HEK293 (cell line): ENCODE data around the gene PLP2.

ENCODE experiments used
- BCL11A ChIP-seq: fragments of 450-650 bp; formaldehyde crosslinking; IDR thresholded peaks from 2 replicates; pipeline ENCODE4 v1.5.1; 2016; ENCODE audit warnings: low read depth, missing biosample characterization, missing genetic modification characterization
- CTCF ChIP-seq: fragments of 450-650 bp; formaldehyde crosslinking; IDR thresholded peaks from 2 replicates; pipeline ENCODE4 v1.5.1; 2016; ENCODE audit warnings: missing biosample characterization, missing genetic modification characterization
- GLI4 ChIP-seq: fragments of 450-650 bp; formaldehyde crosslinking; IDR thresholded peaks from 2 replicates; pipeline ENCODE4 v1.5.1; 2016; ENCODE audit warnings: missing biosample characterization, missing genetic modification characterization
- KLF1 ChIP-seq: fragments of 450-650 bp; formaldehyde crosslinking; IDR thresholded peaks from 2 replicates; pipeline ENCODE4 v1.5.1; 2016; ENCODE audit warnings: missing biosample characterization, missing genetic modification characterization
- KLF8 ChIP-seq: fragments of 450-650 bp; formaldehyde crosslinking; IDR thresholded peaks from 2 replicates; pipeline ENCODE4 v1.5.1; 2016; ENCODE audit warnings: missing biosample characterization, missing genetic modification characterization
- OVOL3 ChIP-seq: fragments of 450-650 bp; formaldehyde crosslinking; IDR thresholded peaks from 2 replicates; pipeline ENCODE4 v1.5.1; 2016; ENCODE audit warnings: missing biosample characterization, missing genetic modification characterization
- SCRT1 ChIP-seq: fragments of 450-650 bp; formaldehyde crosslinking; IDR thresholded peaks from 2 replicates; pipeline ENCODE4 v1.5.1; 2016; ENCODE audit warnings: missing biosample characterization, missing genetic modification characterization, borderline replicate concordance
- TSHZ1 ChIP-seq: fragments of 450-650 bp; formaldehyde crosslinking; IDR thresholded peaks from 2 replicates; pipeline ENCODE4 v1.5.1; 2016; ENCODE audit warnings: missing biosample characterization, missing genetic modification characterization, borderline replicate concordance
- ZBTB10 ChIP-seq: fragments of 450-650 bp; formaldehyde crosslinking; IDR thresholded peaks from 2 replicates; pipeline ENCODE4 v1.5.1; 2016; ENCODE audit warnings: missing biosample characterization, missing genetic modification characterization
- ZBTB20 ChIP-seq: fragments of 450-650 bp; formaldehyde crosslinking; IDR thresholded peaks from 2 replicates; pipeline ENCODE4 v1.5.1; 2016; ENCODE audit warnings: missing biosample characterization, missing genetic modification characterization
- ZBTB48 ChIP-seq: fragments of 450-650 bp; formaldehyde crosslinking; IDR thresholded peaks from 2 replicates; pipeline ENCODE4 v1.5.1; 2016; ENCODE audit warnings: missing biosample characterization, missing genetic modification characterization
- ZFP3 ChIP-seq: fragments of 450-650 bp; formaldehyde crosslinking; IDR thresholded peaks from 2 replicates; pipeline ENCODE4 v1.5.1; 2016; ENCODE audit warnings: low read depth, missing biosample characterization, missing genetic modification characterization
- ZIC2 ChIP-seq: fragments of 450-650 bp; formaldehyde crosslinking; IDR thresholded peaks from 2 replicates; pipeline ENCODE4 v1.5.1; 2016; ENCODE audit warnings: missing biosample characterization, missing genetic modification characterization
- ZNF140 ChIP-seq: fragments of 450-650 bp; formaldehyde crosslinking; IDR thresholded peaks from 2 replicates; pipeline ENCODE4 v1.5.1; 2016; ENCODE audit warnings: missing biosample characterization, missing genetic modification characterization
- ZNF174 ChIP-seq: fragments of 450-650 bp; formaldehyde crosslinking; IDR thresholded peaks from 2 replicates; pipeline ENCODE4 v1.5.0; 2017; ENCODE audit warnings: missing biosample characterization, mild to moderate bottlenecking, missing genetic modification characterization
- ZNF266 ChIP-seq: fragments of 450-650 bp; formaldehyde crosslinking; IDR thresholded peaks from 2 replicates; pipeline ENCODE4 v1.5.1; 2016; ENCODE audit warnings: missing biosample characterization, missing genetic modification characterization, low read depth
- ZNF292 ChIP-seq: fragments of 450-650 bp; formaldehyde crosslinking; IDR thresholded peaks from 2 replicates; pipeline ENCODE4 v1.5.1; 2016; ENCODE audit warnings: low read depth, missing biosample characterization, missing genetic modification characterization, borderline replicate concordance
- ZNF324 ChIP-seq: fragments of 450-650 bp; formaldehyde crosslinking; IDR thresholded peaks from 2 replicates; pipeline ENCODE4 v1.5.1; 2016; ENCODE audit warnings: missing biosample characterization, missing genetic modification characterization
- ZNF391 ChIP-seq: fragments of 450-650 bp; formaldehyde crosslinking; IDR thresholded peaks from 2 replicates; pipeline ENCODE4 v1.5.1; 2016; ENCODE audit warnings: low read depth, missing biosample characterization, missing genetic modification characterization, borderline replicate concordance
- ZNF394 ChIP-seq: fragments of 450-650 bp; formaldehyde crosslinking; IDR thresholded peaks from 2 replicates; pipeline ENCODE4 v1.5.1; 2016; ENCODE audit warnings: missing biosample characterization, missing genetic modification characterization, mild to moderate bottlenecking, moderate library complexity, borderline replicate concordance
- ZNF423 ChIP-seq: fragments of 450-650 bp; formaldehyde crosslinking; IDR thresholded peaks from 2 replicates; pipeline ENCODE4 v1.5.1; 2016; ENCODE audit warnings: missing biosample characterization, missing genetic modification characterization
- ZNF529 ChIP-seq: fragments of 450-650 bp; formaldehyde crosslinking; IDR thresholded peaks from 2 replicates; pipeline ENCODE4 v1.5.1; 2017; ENCODE audit warnings: missing genetic modification characterization, missing biosample characterization; ENCODE audit not compliant: insufficient replicate concordance
- ZNF558 ChIP-seq: fragments of 450-650 bp; formaldehyde crosslinking; IDR thresholded peaks from 2 replicates; pipeline ENCODE4 v1.5.1; 2016; ENCODE audit warnings: missing biosample characterization, missing genetic modification characterization
- ZNF600 ChIP-seq: fragments of 450-650 bp; formaldehyde crosslinking; IDR thresholded peaks from 2 replicates; pipeline ENCODE4 v1.5.1; 2016; ENCODE audit warnings: missing biosample characterization, missing genetic modification characterization
- ZNF623 ChIP-seq: fragments of 450-650 bp; formaldehyde crosslinking; IDR thresholded peaks from 2 replicates; pipeline ENCODE4 v1.5.1; 2016; ENCODE audit warnings: missing biosample characterization, missing genetic modification characterization
- ZNF629 ChIP-seq: fragments of 450-650 bp; formaldehyde crosslinking; IDR thresholded peaks from 2 replicates; pipeline ENCODE4 v1.5.1; 2017; ENCODE audit warnings: missing biosample characterization, missing genetic modification characterization
- ZNF692 ChIP-seq: fragments of 450-650 bp; formaldehyde crosslinking; IDR thresholded peaks from 2 replicates; pipeline ENCODE4 v1.5.1; 2016; ENCODE audit warnings: missing biosample characterization, missing genetic modification characterization
- ZNF768 ChIP-seq: fragments of 450-650 bp; formaldehyde crosslinking; IDR thresholded peaks from 2 replicates; pipeline ENCODE4 v1.5.1; 2018; ENCODE audit warnings: missing biosample characterization, mild to moderate bottlenecking, missing genetic modification characterization
- ZNF777 ChIP-seq: fragments of 450-650 bp; formaldehyde crosslinking; IDR thresholded peaks from 2 replicates; pipeline ENCODE4 v1.5.1; 2017; ENCODE audit warnings: missing biosample characterization, missing genetic modification characterization, borderline replicate concordance
- ZNF837 ChIP-seq: fragments of 450-650 bp; formaldehyde crosslinking; IDR thresholded peaks from 2 replicates; pipeline ENCODE4 v1.5.1; 2016; ENCODE audit warnings: missing biosample characterization, missing genetic modification characterization
- ZSCAN16 ChIP-seq: fragments of 450-650 bp; formaldehyde crosslinking; IDR thresholded peaks from 2 replicates; pipeline ENCODE4 v1.5.1; 2016; ENCODE audit warnings: missing biosample characterization, missing genetic modification characterization

The PLP2 gene

GRCh38 chrX:49191574-49192011 is 19.9 kb downstream of the PLP2 start (continued):
- TF ChIP-seq TSHZ1 (tag by site-specific recombination) (no peak), ZNF768 (tag by site-specific recombination) (no peak), GLI4 (no peak), ZNF324 (tag by site-specific recombination) (no peak), ZIC2 (peak; percentile 37), ZSCAN16 (tag by site-specific recombination) (no peak), ZFP3 (tag by site-specific recombination) (no peak), ZNF837 (tag by site-specific recombination) (no peak), ZNF140 (no peak), ZBTB20 (tag by site-specific recombination) (peak; percentile 99), ZNF266 (tag by site-specific recombination) (no peak), ZNF423 (tag by site-specific recombination) (no peak), KLF1 (tag by site-specific recombination) (no peak), ZBTB48 (tag by site-specific recombination) (peak; percentile 14; the same call in 1 of the 2 replicates), BCL11A (tag by site-specific recombination) (0 out of 2 replicates have a peak, but pooled peaks have one; percentile 46), ZNF600 (tag by site-specific recombination) (0 out of 2 replicates have a peak, but pooled peaks have one; percentile 49), ZNF174 (tag by site-specific recombination) (no peak), ZNF777 (tag by site-specific recombination) (no peak), KLF8 (tag by site-specific recombination) (no peak), ZNF629 (tag by site-specific recombination) (no peak), ZBTB10 (0 out of 2 replicates have a peak, but pooled peaks have one; percentile 30), SCRT1 (tag by site-specific recombination) (peak; percentile 76; the same call in 1 of the 2 replicates), ZNF692 (tag by site-specific recombination) (0 out of 2 replicates have a peak, but pooled peaks have one; percentile 21), OVOL3 (tag by site-specific recombination) (no peak), ZNF623 (tag by site-specific recombination) (no peak), ZNF292 (tag by site-specific recombination) (no peak), CTCF (no peak), ZNF394 (tag by site-specific recombination) (no peak), ZNF529 (tag by site-specific recombination) (no peak), ZNF391 (tag by site-specific recombination) (no peak), ZNF558 (tag by site-specific recombination) (no peak)
